GM12891 (cell line): ENCODE data around the gene RAB6B.

ENCODE experiments used
- PAX5 ChIP-seq: IDR thresholded peaks from 2 replicates; pipeline ENCODE4 v1.6.1; 2011; ENCODE audit warnings: low read length, moderate library complexity, mild to moderate bottlenecking; ENCODE audit not compliant: insufficient read depth, severe bottlenecking
- POLR2A ChIP-seq: IDR thresholded peaks from 2 replicates; pipeline ENCODE4 v1.6.1; 2011; ENCODE audit warnings: low read depth, low read length, control low read depth
- POLR2AphosphoS5 ChIP-seq: IDR thresholded peaks from 2 replicates; pipeline ENCODE4 v1.6.1; 2011; ENCODE audit warnings: low read depth, low read length, control low read depth
- POU2F2 ChIP-seq: IDR thresholded peaks from 2 replicates; pipeline ENCODE4 v1.6.1; 2011; ENCODE audit warnings: low read depth, mild to moderate bottlenecking, control low read depth, low read length, moderate library complexity
- SPI1 ChIP-seq: IDR thresholded peaks from 2 replicates; pipeline ENCODE4 v1.6.1; 2011; ENCODE audit warnings: low read depth, low read length, control low read depth
- TAF1 ChIP-seq: IDR thresholded peaks from 2 replicates; pipeline ENCODE4 v1.6.1; 2011; ENCODE audit warnings: low read depth, low read length, control low read depth

- TF ChIP-seq PAX5 (no peak), POLR2A (no peak), TAF1 (no peak), POU2F2 (no peak), POLR2AphosphoS5 (no peak), SPI1 (no peak)
Measured at GRCh38 chr3:133884054-133884886, 11.4 kb downstream of the RAB6B start.
